ENCODE measurements around the gene CFAP70. TPM values are rescaled to one million over a fixed set of nuclear protein-coding genes. Genes with fewer than 3 reads are reported as not detected.

Gene CFAP70
- total RNA-seq, 2 experiments from 2014 or later: 0.51 to 0.59 TPM

DNA sequence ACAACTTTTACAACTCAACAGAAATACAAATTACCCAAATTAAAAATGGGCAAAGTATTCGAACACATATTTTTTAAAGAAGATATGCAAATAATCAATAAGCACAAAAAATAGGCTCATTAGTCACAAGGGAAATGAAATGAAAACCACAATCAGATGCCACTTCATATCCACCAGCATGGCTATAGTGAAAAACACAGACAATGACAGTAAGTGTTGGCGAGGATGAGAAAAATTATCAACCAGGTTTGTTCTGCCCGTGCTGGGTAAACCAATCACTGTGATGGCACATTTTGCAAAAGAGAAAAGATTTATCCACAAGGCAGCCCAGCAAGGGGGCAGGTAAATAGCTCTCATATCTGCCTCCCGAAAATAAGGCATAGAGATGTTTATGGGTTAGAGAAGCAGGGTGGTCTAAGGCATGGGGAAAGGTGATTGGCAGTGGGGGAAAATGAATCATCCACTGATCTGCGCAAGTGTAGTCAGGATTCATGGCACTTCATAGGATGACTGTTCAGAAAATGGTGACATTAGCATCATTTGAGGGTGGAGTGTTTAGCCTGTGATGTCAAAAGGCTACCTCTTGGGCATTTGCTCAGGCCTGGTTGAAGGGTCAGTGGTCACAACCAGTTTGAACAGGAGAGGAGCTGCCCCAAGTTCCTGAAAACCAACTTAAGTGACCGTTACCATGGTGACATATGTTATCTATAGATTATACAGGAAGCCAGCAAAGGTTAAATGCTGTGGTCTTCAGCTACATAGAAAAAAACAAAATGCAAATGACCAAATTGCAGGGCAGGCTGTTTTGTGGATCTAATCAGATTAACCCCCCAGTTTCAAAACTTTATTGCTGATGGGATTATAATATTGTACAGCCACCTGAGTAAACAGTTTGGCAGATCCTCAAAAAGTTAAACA is 8.0 kb upstream of the CFAP70 start:
- Mint-ChIP-seq H3K4me1 (ENCODE audit: low read depth) (peaks cover 10% of the 10 kb centered on the region), H3K27me3 (no peaks in the 10 kb centered on the region), H3K4me3 (no peak overlapping the region), H3K27ac (peak overlapping the region; percentile 4), H3K36me3 (ENCODE audit: low read depth) (peaks cover 37% of the 10 kb centered on the region), H3K9me3 (no peaks in the 10 kb centered on the region)
- TF ChIP-seq, protein P1, sequence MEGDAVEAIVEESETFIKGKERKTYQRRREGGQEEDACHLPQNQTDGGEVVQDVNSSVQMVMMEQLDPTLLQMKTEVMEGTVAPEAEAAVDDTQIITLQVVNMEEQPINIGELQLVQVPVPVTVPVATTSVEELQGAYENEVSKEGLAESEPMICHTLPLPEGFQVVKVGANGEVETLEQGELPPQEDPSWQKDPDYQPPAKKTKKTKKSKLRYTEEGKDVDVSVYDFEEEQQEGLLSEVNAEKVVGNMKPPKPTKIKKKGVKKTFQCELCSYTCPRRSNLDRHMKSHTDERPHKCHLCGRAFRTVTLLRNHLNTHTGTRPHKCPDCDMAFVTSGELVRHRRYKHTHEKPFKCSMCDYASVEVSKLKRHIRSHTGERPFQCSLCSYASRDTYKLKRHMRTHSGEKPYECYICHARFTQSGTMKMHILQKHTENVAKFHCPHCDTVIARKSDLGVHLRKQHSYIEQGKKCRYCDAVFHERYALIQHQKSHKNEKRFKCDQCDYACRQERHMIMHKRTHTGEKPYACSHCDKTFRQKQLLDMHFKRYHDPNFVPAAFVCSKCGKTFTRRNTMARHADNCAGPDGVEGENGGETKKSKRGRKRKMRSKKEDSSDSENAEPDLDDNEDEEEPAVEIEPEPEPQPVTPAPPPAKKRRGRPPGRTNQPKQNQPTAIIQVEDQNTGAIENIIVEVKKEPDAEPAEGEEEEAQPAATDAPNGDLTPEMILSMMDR (IDR thresholded peaks at IDR 0.05): no peak
- intact Hi-C loops (cut with micrococcal nuclease): no loop called here
- POLR2A ChIA-PET: interaction anchor here (0.9 kb wide), 1 partner anchor 9 kb away, joined by 3 read pairs; no protein-coding TSS in a partner anchor
- no peak for DNase-seq
- CTCF ChIA-PET: no interaction called here
- no peak for ATAC-seq

DNA sequence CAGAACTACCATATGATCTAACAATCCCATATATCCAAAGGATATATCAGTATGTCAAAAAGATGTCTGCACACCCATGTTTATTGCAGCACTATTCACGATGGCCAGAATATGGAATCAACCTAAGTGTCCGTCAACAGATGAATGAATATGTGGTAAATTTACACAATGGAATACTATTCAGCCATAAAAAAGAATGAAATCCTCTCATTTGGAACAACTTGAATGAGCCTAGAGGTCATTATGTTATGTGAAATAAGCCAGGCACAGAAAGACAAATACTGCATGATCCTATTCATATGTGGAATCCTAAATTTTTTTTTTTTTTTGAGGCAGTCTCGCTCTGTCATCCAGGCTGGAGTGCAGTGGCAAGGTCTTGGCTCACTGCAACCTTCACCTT is 6.3 kb upstream of the CFAP70 start:
- ChIA-PET CTCF (no interaction called here), POLR2A (no interaction called here)
- no peaks in the 10 kb centered on the region for H3K9me3 Mint-ChIP-seq
- H3K4me1 Mint-ChIP-seq (ENCODE audit: low read depth): peaks cover 10% of the 10 kb centered on the region
- H3K27ac Mint-ChIP-seq: no peak overlapping the region
- intact Hi-C loops (cut with micrococcal nuclease): no loop called here
- H3K4me3 Mint-ChIP-seq: no peak overlapping the region
- H3K36me3 Mint-ChIP-seq (ENCODE audit: low read depth): peaks cover 32% of the 10 kb centered on the region
- ATAC-seq: no peak
- H3K27me3 Mint-ChIP-seq: no peaks in the 10 kb centered on the region
- TF ChIP-seq, protein P1 (IDR thresholded peaks at IDR 0.05): no peak
- no peak for DNase-seq

DNA sequence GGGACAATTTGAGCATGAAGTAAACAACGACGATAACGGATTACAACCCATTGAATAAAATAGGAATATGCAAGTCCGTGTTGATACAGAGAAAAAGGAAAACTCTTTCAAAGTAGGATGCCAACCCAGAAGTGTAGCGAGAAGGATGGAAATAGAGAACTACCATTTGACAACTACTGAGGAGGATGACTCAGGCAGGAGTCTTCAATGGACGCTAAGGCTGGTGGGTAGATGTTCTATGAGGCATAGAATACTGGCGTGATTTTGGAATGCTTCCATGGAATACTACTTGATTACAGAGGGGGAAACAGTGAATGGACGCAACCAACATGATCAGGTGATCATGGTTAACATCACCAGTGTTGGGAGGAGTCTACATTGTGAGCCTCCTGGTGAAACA is 828 bp upstream of the CFAP70 start:
- Mint-ChIP-seq H3K27me3 (no peaks in the 10 kb centered on the region), H3K4me3 (no peak overlapping the region), H3K9me3 (no peaks in the 10 kb centered on the region), H3K36me3 (ENCODE audit: low read depth) (no peaks in the 10 kb centered on the region), H3K27ac (no peak overlapping the region), H3K4me1 (ENCODE audit: low read depth) (peaks cover 7% of the 10 kb centered on the region)
- ChIA-PET POLR2A (interaction anchor here (0.7 to 2.6 kb wide), 6 partner anchors 9 to 284 kb away, joined by 3 to 7 read pairs (median 3); partner anchors contain the start of gene DNAJC9), CTCF (interaction anchor here (0.8 to 1.4 kb wide), 3 partner anchors 28 to 597 kb away, joined by 3 read pairs; no protein-coding TSS in a partner anchor)
- intact Hi-C loops (cut with micrococcal nuclease): no loop called here
- no peak for ATAC-seq
- DNase-seq: no peak
- TF ChIP-seq, protein P1 (IDR thresholded peaks at IDR 0.05): no peak

DNA sequence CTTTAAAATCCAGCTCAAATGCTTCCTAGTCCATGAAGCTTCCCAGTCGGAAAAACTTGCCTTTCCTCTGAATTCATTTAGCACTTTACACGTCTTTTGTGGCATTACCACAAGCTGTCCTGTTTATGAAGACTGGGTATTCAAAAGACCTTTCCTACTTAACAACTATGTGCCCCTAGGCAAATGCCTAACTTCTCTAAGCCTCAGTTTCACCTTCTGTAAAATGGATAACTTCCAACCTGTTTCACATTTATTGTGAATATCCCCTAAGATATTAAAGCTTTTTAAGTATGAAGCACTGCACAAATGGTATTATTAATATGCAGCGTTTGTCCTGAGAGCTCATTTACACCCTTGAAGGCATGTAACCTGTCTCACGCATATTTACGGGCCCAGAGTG is 843 bp downstream of the CFAP70 start:
- TF ChIP-seq, protein P1 (IDR thresholded peaks at IDR 0.05): no peak
- CTCF ChIA-PET: interaction anchor here (1.2 kb wide), 1 partner anchor 11 kb away, joined by 3 read pairs; no protein-coding TSS in a partner anchor
- no peaks in the 10 kb centered on the region for H3K36me3 Mint-ChIP-seq (ENCODE audit: low read depth)
- intact Hi-C loops (cut with micrococcal nuclease): no loop called here
- peak overlapping the region; percentile 87 for H3K27ac Mint-ChIP-seq
- H3K4me3 Mint-ChIP-seq: peak overlapping the region; percentile 94
- no peak for DNase-seq
- H3K27me3 Mint-ChIP-seq: no peaks in the 10 kb centered on the region
- H3K4me1 Mint-ChIP-seq (ENCODE audit: low read depth): peaks cover 7% of the 10 kb centered on the region
- H3K9me3 Mint-ChIP-seq: no peaks in the 10 kb centered on the region
- POLR2A ChIA-PET: interaction anchor here (0.7 to 2.6 kb wide), 9 partner anchors 9 to 111 kb away, joined by 3 to 7 read pairs (median 5); partner anchors contain the start of genes ANXA7, DNAJC9 and MRPS16
- no peak for ATAC-seq

DNA sequence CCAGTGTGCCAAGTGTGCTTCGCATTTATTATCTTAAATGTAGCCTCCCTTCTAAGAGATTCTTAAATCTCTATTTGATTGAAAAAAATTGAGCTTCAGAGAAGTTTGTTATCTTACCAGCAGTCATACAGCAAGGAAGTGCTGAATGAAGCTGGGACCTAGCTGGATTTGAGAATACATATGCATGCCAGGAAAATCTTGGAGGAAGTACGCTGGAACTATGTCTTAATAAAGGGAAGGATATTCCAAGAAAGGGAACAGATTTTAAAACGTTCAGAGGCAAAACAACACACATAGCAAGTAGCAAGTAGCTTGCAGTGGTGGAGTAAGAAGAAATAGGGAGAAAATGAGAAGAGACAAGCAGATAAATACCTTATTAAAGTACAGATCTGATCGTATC is 1.5 kb downstream of the CFAP70 start:
- ATAC-seq: no peak
- intact Hi-C loops (cut with micrococcal nuclease): no loop called here
- peaks cover 7% of the 10 kb centered on the region for H3K4me1 Mint-ChIP-seq (ENCODE audit: low read depth)
- H3K27me3 Mint-ChIP-seq: no peaks in the 10 kb centered on the region
- H3K27ac Mint-ChIP-seq: no peak overlapping the region
- ChIA-PET POLR2A (interaction anchor here (0.9 to 2.6 kb wide), 5 partner anchors 12 to 110 kb away, joined by 3 to 7 read pairs (median 5); partner anchors contain the start of genes ANXA7, DNAJC9 and MRPS16), CTCF (no interaction called here)
- TF ChIP-seq, protein P1 (IDR thresholded peaks at IDR 0.05): no peak
- peak overlapping the region; percentile 94 for H3K4me3 Mint-ChIP-seq
- no peaks in the 10 kb centered on the region for H3K9me3 Mint-ChIP-seq
- no peaks in the 10 kb centered on the region for H3K36me3 Mint-ChIP-seq (ENCODE audit: low read depth)
- DNase-seq: no peak

Data from activated CD8-positive, alpha-beta T cell treated with anti-CD3 and anti-CD28 coated beads for 36 hours (primary cell).